K562 (cell line): ENCODE measurements around the gene HOXA4. TPM values are rescaled to one million over a fixed set of nuclear protein-coding genes. Genes with fewer than 3 reads are reported as not detected.

Source experiments
- ATAC-seq: fragments of 200-7000 bp; cut with Tn5 transposase; 3 replicates; pipeline ENCODE4 v1.9.1; 2020; ENCODE audit warnings: moderate library complexity
- BruUV-seq: library from RNA; stranded (reverse); fragments of 400-500 nt; replicated peaks from 2 replicates; lab custom pipeline; 2021; lab: Mats Ljungman, UMichigan
- CTCF ChIA-PET: fragments of 300-600 bp; formaldehyde crosslinking; extraction: SDS; loops from one replicate; lab custom pipeline; 2021; ENCODE audit warnings: low intra/inter-chr PET ratio; lab: Yijun Ruan, JAX
- POLR2A ChIA-PET: fragments of 300-600, 350-650 bp; sonication (Branson Sonifier 250); formaldehyde crosslinking; extraction: SDS; loops from one replicate; lab custom pipeline; 2021; ENCODE audit warnings: antibody characterized with exemption, inconsistent platforms; lab: Yijun Ruan, JAX
- DNase-seq, 4 experiments: peaks; one replicate each; pipeline versions ENCODE4 v3.0.0 to v3.0.0-alpha.2; 2011 to 2018; ENCODE audit warnings: low spot score in 3 of 4, mixed read lengths in 3 of 4; ENCODE audit errors: extremely low read depth in 1 of 4
- FAIRE-seq: peaks from 2 replicates; lab custom pipeline; 2011; peaks lifted over from hg19 to GRCh38; lab: Jason Lieb, UNC
- H2AFZ ChIP-seq: 2 replicates; pipeline ENCODE4 v1.6.0; 2011; ENCODE audit warnings: low read depth, low read length, control low read depth, inconsistent platforms
- H3K27ac ChIP-seq: fragments of 200-600 bp; 3 replicates; pipeline ENCODE4 v1.8.0; 2011; ENCODE audit warnings: low read depth, mild to moderate bottlenecking, control low read depth, inconsistent platforms, low read length, moderate library complexity, mixed read lengths; ENCODE audit errors: extremely low read depth
- H3K27me3 ChIP-seq, 2 experiments: fragments of 300-600 bp in 1 of 2; 2 replicates in 1 of 2; 3 replicates in 1 of 2; pipeline versions ENCODE4 v1.6.0 to v1.8.0; 2011; ENCODE audit warnings: inconsistent platforms in 2 of 2, low read length in 2 of 2, mild to moderate bottlenecking in 1 of 2, mixed read lengths in 1 of 2, moderate library complexity in 1 of 2; ENCODE audit not compliant: control insufficient read depth in 2 of 2, insufficient read depth in 2 of 2
- H3K36me3 ChIP-seq: fragments of 300-600 bp; 3 replicates; pipeline ENCODE4 v1.8.0; 2011; ENCODE audit warnings: mild to moderate bottlenecking, low read length, inconsistent platforms; ENCODE audit not compliant: control insufficient read depth, insufficient read depth
- H3K4me1 ChIP-seq, 2 experiments: fragments of 200-600 bp in 1 of 2; replicated peaks in 1 of 2; 2 replicates in 1 of 2; 3 replicates in 1 of 2; pipeline versions ENCODE4 v1.5.1 to v1.8.0; 2011; ENCODE audit warnings: inconsistent platforms in 2 of 2, low read length in 2 of 2, mild to moderate bottlenecking in 1 of 2, mixed read lengths in 1 of 2, moderate library complexity in 1 of 2; ENCODE audit not compliant: control insufficient read depth in 2 of 2, insufficient read depth in 2 of 2
- H3K4me2 ChIP-seq: 2 replicates; pipeline ENCODE4 v1.6.1; 2011; ENCODE audit warnings: low read length, control low read depth, inconsistent platforms, mixed read lengths; ENCODE audit not compliant: insufficient read depth
- H3K4me3 ChIP-seq: fragments of 200-600 bp; sonication (generic), shearing (Covaris generic); 2 replicates; pipeline ENCODE4 v1.5.1; 2016; ENCODE audit warnings: control low read depth, inconsistent platforms
- H3K79me2 ChIP-seq: fragments of 200-600 bp; 3 replicates; pipeline ENCODE4 v1.8.0; 2011; ENCODE audit warnings: low read length, inconsistent platforms; ENCODE audit not compliant: control insufficient read depth, insufficient read depth
- H3K9ac ChIP-seq, 2 experiments: 2 replicates each; pipeline versions ENCODE4 v1.6.0 to v1.6.1; 2011; ENCODE audit warnings: low read depth in 2 of 2, low read length in 2 of 2, control low read depth in 1 of 2, inconsistent platforms in 1 of 2, mild to moderate bottlenecking in 1 of 2, mixed read lengths in 1 of 2; ENCODE audit not compliant: insufficient read depth in 1 of 2
- H3K9me1 ChIP-seq: one replicate; pipeline ENCODE4 v1.6.0; 2011; ENCODE audit warnings: inconsistent platforms, mild to moderate bottlenecking, low read length, moderate library complexity; ENCODE audit not compliant: control insufficient read depth, insufficient read depth
- H3K9me3 ChIP-seq: replicated peaks from 2 replicates; pipeline ENCODE4 v1.5.1; 2011; ENCODE audit warnings: low read depth, low read length, inconsistent platforms; ENCODE audit not compliant: control insufficient read depth, insufficient read depth
- H4K20me1 ChIP-seq: replicated peaks from 2 replicates; pipeline ENCODE4 v1.6.1; 2011; ENCODE audit warnings: low read length, inconsistent platforms, mixed read lengths; ENCODE audit not compliant: control insufficient read depth, insufficient read depth
- BCOR ChIP-seq: fragments of 450-650 bp; IDR thresholded peaks from 2 replicates; pipeline ENCODE4 v1.6.1; 2016
- EZH2 ChIP-seq: IDR thresholded peaks from 2 replicates; pipeline ENCODE4 v1.6.1; 2012; ENCODE audit warnings: low read depth, mild to moderate bottlenecking, inconsistent platforms, low read length, borderline replicate concordance
- HSF4 ChIP-seq: fragments of 250-450 bp; sonication (Bioruptor Pico); IDR thresholded peaks from 2 replicates; pipeline ENCODE4 v2.1.2; 2022; ENCODE audit warnings: mild to moderate bottlenecking, moderate library complexity, borderline replicate concordance
- NONO ChIP-seq, 2 experiments: fragments of 200-400 bp in 1 of 2; fragments of 450-650 bp in 1 of 2; formaldehyde crosslinking in 1 of 2; IDR thresholded peaks; 2 replicates each; pipeline ENCODE4 v1.6.1; 2017; ENCODE audit warnings: low read depth in 2 of 2, mild to moderate bottlenecking in 2 of 2, moderate library complexity in 2 of 2, low read length in 1 of 2
- POLR2AphosphoS2 ChIP-seq: IDR thresholded peaks from 2 replicates; pipeline ENCODE4 v1.6.1; 2012; ENCODE audit warnings: low read length, improper control_type of control experiment
- SPI1 ChIP-seq: IDR thresholded peaks from 2 replicates; pipeline ENCODE4 v1.6.1; 2011; ENCODE audit warnings: low read depth, low read length, control low read depth, borderline replicate concordance
- TFAM ChIP-seq: fragments of 250-450 bp; sonication (Bioruptor Pico); conservative IDR thresholded peaks from 2 replicates; pipeline ENCODE4 v1.5.0; 2021; ENCODE audit warnings: mild to moderate bottlenecking, moderate library complexity
- TRIM28 ChIP-seq: fragments of 450-650 bp; IDR thresholded peaks from 2 replicates; pipeline ENCODE4 v1.6.1; 2017
- ZNF764 ChIP-seq: fragments of 250-450 bp; sonication (Bioruptor Pico); IDR thresholded peaks from 2 replicates; pipeline ENCODE4 v1.4.0; 2020; ENCODE audit warnings: low read depth, mild to moderate bottlenecking, moderate library complexity
- WGBS: fragments of 100-300 bp; shearing (Covaris generic); methylation state at CpG from one replicate; pipeline ENCODE4 v1.1.6; 2016; ENCODE audit warnings: low coverage, mixed read lengths; ENCODE audit not compliant: insufficient coverage; ENCODE audit errors: missing lambda C conversion rate; 5-methylcytosine and 5-hydroxymethylcytosine counted together
- in situ Hi-C: fragments of 300-500 bp; cut with MboI; formaldehyde crosslinking; loops from 4 replicates; pipeline ENCODE4 v1.15.0; 2018; ENCODE audit warnings: inconsistent platforms, mixed read lengths
- intact Hi-C: fragments of 100-400 bp; cut with micrococcal nuclease; formaldehyde crosslinking; loops from 2 replicates; pipeline ENCODE4 v1.14.2; 2022
- polyA plus RNA-seq, 8 experiments: library from polyadenylated mRNA; depleted of rRNA in 4 of 8; stranded (reverse) in 5 of 8; unstranded in 3 of 8; fragments of >200 nt; fragmentation: Nextera tagmentation in 2 of 8; fragmentation: Illumina TruSeq in 1 of 8; extraction: Ambion mirVana in 2 of 8; extraction: Trizol in 1 of 8; gene quantifications; 2 replicates each; pipeline versions ENCODE4 v1.2.1 to v1.2.3, GENCODE V29; 2011 to 2014; ENCODE audit warnings: inconsistent platforms in 1 of 8, missing spikeins in 1 of 8
- total RNA-seq, 7 experiments: library from RNA; depleted of rRNA in 6 of 7; stranded (reverse); fragments of >200 nt in 6 of 7; fragmentation: Illumina TruSeq in 2 of 7; extraction: Trizol in 2 of 7; gene quantifications; 2 replicates each; pipeline versions ENCODE4 v1.2.1 to v1.2.3, GENCODE V29; 2011 to 2021; ENCODE audit warnings: low replicate concordance in 1 of 7
- TF ChIP-seq, protein P1 (sequence below): fragments of 450-650 bp; IDR thresholded peaks from 2 replicates; pipeline ENCODE4 v1.7.1; 2018; ENCODE audit warnings: mild to moderate bottlenecking, low read depth; ENCODE audit not compliant: partially characterized antibody

HOXA4 gene
- total and polyA plus RNA-seq, 9 of the 15 experiments (the other 6 are each of a cell fraction or from before 2014, with no cell fraction given), result not detected

DNA sequence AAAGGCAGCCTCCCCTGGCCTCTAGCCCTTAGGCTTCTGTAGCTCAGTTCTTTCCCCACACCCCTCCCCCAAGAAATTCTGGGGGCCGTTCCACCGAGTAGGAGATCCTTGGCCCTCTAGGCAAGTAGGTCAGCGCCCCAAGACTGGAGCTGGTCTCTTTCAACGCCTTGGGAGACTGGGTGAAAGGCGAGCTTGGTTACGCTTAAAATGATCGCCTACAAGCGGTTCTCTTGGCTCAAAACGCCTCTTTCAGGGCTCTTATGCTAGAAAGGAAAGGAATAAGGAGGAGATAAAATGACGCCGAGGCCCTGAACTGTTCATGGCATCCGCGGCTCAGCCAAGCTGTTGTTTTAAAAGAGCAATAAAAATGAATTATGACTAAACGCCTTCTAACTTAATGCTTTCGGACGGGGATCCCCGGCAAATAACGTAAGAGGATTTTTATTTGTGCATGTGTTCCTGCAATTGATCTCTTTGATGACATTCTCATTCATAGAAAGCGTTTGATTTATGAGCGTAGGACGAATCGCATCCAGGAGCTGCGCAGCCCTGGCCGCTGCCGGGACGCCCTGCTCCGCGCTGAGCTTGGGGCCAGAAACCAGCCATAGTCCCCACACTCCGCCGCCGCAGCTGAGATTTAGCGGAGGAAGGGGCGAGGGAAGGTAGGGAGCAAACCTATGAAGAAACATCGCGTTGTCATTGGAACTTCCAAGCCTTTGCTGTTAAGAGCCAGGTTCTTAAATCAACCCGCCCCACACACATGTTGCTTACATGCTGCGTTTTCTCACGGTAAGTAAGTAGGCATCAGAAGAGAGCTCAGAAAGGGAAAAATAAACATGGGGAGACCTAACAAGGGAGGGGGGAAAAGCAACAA, 31.7 kb downstream of the HOXA4 start (continued):
- TF ChIP-seq ZNF764 (CRISPR knock-in tag) (no peak), POLR2AphosphoS2 (no peak), TRIM28 (no peak), BCOR (no peak)
- TF ChIP-seq, protein P1, sequence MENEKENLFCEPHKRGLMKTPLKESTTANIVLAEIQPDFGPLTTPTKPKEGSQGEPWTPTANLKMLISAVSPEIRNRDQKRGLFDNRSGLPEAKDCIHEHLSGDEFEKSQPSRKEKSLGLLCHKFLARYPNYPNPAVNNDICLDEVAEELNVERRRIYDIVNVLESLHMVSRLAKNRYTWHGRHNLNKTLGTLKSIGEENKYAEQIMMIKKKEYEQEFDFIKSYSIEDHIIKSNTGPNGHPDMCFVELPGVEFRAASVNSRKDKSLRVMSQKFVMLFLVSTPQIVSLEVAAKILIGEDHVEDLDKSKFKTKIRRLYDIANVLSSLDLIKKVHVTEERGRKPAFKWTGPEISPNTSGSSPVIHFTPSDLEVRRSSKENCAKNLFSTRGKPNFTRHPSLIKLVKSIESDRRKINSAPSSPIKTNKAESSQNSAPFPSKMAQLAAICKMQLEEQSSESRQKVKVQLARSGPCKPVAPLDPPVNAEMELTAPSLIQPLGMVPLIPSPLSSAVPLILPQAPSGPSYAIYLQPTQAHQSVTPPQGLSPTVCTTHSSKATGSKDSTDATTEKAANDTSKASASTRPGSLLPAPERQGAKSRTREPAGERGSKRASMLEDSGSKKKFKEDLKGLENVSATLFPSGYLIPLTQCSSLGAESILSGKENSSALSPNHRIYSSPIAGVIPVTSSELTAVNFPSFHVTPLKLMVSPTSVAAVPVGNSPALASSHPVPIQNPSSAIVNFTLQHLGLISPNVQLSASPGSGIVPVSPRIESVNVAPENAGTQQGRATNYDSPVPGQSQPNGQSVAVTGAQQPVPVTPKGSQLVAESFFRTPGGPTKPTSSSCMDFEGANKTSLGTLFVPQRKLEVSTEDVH, result no peak

DNA sequence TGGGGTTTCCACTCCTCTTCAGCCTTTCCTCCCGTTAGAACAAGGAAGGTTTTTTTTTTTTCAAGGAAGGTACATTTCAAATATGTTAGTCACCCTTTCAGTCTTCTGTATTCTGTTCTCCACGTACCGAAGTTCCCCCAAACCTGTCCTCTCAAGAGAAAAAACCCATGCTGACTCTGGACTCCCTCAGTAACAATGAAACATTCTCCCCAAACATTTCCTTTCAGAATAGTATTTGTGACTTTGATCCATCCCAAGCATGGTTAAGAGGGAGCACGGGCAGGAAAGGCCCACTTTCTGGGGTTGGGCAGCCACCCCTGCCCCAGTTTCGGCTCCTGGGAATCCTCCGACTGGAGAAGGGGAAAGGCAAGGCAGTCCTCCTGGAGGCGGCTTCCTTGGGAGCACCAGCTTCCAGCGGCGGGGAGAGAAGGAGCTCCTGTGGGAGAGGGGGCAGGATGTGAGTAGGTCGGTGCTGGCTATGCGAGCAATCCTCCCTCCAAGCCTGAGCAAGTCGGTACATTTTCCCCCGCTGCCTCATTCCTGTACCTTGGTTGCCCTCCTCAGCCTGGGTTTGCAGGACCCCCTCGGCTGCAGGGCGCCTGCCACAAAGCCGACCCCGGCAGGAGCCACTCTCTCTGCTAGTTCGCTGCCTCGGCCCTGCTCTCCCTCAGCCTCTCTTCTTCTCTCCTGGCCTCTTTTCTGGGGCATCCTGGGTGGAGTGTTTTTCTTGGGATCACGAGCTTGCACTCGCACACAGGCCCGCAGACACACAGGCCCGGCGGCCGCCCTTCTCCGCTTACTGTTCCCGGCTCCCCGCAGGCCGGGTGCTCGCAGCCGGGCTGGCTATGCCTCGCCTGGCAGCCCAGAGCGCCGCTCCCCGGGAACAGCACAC, 32.6 kb downstream of the HOXA4 start:
- FAIRE-seq, result no peak
- BruUV-seq, result no TSS peak
- no peak for ATAC-seq
- no peak for TF ChIP-seq NONO (IDR thresholded peaks at IDR 0.05; ENCODE audit: low read depth in 2 of 2, low read length in 1 of 2)
- TF ChIP-seq HSF4 (CRISPR knock-in tag), result no peak
- TF ChIP-seq EZH2, result 0 out of 2 replicates have a peak, but pooled peaks have one; percentile 25
- TF ChIP-seq TFAM (CRISPR knock-in tag), result no peak
- no peak for TF ChIP-seq SPI1
- H3K4me1 ChIP-seq, result peaks cover 0 to 17% of the 10 kb centered on the region in 2 experiments; a peak in 2 of 5 replicates
- 7% methylated on average over 29 of the region's 35 CpGs for WGBS
- no peaks in the 10 kb centered on the region for H3K36me3 ChIP-seq
- no peak overlapping the region for H3K4me3 ChIP-seq
- H3K9me3 ChIP-seq, result no peaks in the 10 kb centered on the region
- H3K27ac ChIP-seq, result no peak overlapping the region
- peaks cover 53 to 73% of the 10 kb centered on the region in 2 experiments for H3K27me3 ChIP-seq
- no peak for DNase-seq
- H3K9ac ChIP-seq, result no peak overlapping the region
- no peaks in the 10 kb centered on the region for H4K20me1 ChIP-seq
- in situ Hi-C loops (no loop called here), intact Hi-C loops (no loop called here)
- ChIA-PET POLR2A (interaction anchor here (0.5 kb wide), 1 partner anchor 260 kb away, joined by 3 read pairs; no protein-coding TSS in a partner anchor), CTCF (no interaction called here)
- no peaks in the 10 kb centered on the region for H3K9me1 ChIP-seq
- H3K79me2 ChIP-seq, result no peaks in the 10 kb centered on the region
- no peak overlapping the region for H2AFZ ChIP-seq
- H3K4me2 ChIP-seq, result no peak overlapping the region
